ENCODE results near the gene ARHGEF40.

The ARHGEF40 gene

GRCh38 chr14:21121122-21121521, 51.0 kb downstream of the ARHGEF40 start:
- no peak for DNase-seq (ENCODE audit: low read depth in 3 of 3)

DNA sequence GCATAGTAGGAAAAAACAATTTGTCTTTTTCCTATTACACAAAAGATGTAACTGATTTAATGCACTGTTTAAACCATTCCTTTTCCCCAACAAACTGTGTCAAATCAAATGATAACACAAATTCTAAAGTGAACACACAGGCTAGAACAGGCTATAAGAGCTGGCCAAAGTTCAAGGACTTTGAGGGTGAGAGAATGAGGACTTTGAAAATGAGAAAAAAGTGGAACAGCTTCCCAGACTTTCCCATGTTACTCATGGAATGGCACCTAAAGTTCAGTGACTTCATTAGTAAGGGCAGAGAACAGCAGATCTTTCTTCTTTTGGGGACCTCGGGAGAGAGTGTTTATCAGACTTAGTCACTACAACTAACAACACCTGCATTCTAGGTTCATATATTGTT, 53.3 kb downstream of the ARHGEF40 start:
- DNase-seq (ENCODE audit: low read depth in 3 of 3) = no peak

DNA sequence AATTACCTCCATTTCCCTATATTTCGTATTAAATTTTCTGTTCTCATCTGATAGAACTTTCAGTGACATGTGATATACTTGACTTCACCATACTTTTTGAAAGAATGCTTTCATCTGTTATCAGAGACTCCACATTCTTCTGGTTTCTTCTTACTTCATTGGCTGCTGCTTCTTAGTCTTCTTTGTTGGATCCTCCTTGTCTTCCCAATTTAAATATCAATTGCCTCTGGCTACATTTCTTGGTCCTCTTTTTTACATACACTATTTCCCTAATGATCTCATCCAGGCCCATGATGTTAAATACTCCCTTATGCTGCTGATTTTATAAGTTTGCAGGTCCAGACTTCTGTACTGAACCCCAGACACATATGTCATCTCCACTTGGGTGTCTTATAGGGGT, 63.8 kb downstream of the ARHGEF40 start:
- no peak for DNase-seq (ENCODE audit: low read depth in 3 of 3)

DNA sequence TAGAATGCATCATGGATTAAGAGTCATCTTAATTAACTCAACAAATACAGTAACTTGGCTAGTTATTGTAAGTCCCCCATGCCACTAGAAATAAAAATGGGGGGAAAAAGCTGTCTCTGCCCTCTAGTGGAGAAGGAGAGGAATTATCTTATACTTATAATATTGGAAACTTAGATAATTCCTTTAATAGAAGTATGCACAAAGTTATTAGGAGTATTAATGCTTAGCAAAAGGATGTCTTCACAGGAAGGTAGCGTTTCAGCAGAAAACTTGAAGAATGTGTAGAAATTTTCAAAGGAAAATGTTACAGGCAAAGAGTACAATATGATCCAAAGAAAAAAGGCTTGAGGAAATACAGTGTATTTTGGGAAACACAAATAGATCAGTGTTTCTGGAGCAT, 65.9 kb downstream of the ARHGEF40 start:
- no peak for DNase-seq (ENCODE audit: low read depth in 3 of 3)
